Measurements from ENCODE around the gene SAP30BP. TPM values are rescaled to one million over a fixed set of nuclear protein-coding genes. Genes with fewer than 3 reads are reported as not detected.

The SAP30BP gene
- total and polyA plus RNA-seq, 2 donors (not counting 3 experiments of a cell fraction or from before 2014, with no cell fraction given), result 116 to 151 TPM

DNA sequence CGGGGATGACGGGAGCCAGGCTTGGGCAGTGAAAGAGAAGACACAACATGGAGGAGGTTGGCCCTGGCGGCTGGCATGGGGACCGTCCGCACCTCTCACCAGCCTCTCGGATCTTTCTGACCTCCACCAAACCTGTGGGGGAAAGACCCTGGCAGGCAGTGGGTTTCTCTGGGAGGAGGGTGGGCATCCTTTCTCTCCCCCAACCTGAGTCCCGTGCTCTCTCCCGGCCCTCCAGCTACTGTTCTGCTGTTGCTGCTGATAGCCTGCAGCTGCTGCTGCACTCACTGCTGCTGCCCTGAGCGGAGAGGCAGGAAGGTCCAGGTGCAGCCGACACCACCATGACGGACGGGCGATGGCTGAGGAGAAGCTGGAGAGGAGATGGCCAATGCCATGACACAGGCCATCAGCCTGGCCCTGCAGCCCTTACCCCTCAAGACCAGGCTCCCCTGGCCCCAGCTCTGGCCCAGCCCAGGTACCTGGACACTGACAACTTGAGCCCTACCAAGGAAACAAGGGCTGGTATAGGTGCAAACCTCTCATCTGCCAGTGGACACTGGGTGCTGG lies 26.5 kb upstream of the SAP30BP start:
- POLR2A ChIA-PET, result interaction anchor here (0.9 kb wide), 1 partner anchor 14 kb away, joined by 3 read pairs; no protein-coding TSS in a partner anchor
- no peak for DNase-seq (ENCODE audit: low read depth, low spot score)
- Histone ChIP-seq H2AFZ (ENCODE audit: low read depth, low read length) (no peak overlapping the region), H3K9me1 (replicated peaks; ENCODE audit: control insufficient read depth, extremely low read depth, insufficient read depth, low read length) (no peaks in the 10 kb centered on the region), H3K27me3 (ENCODE audit: control insufficient read depth in 2 of 2, insufficient read depth in 2 of 2, low read length in 2 of 2) (no peaks in the 10 kb centered on the region), H3K79me2 (ENCODE audit: control insufficient read depth, insufficient read depth, low read length) (no peaks in the 10 kb centered on the region), H3K4me2 (ENCODE audit: insufficient read depth, low read length) (no peak overlapping the region), H3K9me3 (replicated peaks; ENCODE audit: control insufficient read depth, insufficient read depth, low read length) (no peaks in the 10 kb centered on the region), H3K36me3 (ENCODE audit: control insufficient read depth in 2 of 2, extremely low read depth in 1 of 2, insufficient read depth in 2 of 2, low read length in 2 of 2) (peaks cover 0 to 3% of the 10 kb centered on the region in 2 experiments), H3K4me1 (ENCODE audit: control insufficient read depth, extremely low read depth, insufficient read depth, low read length) (peaks cover 6% of the 10 kb centered on the region), H3K27ac (ENCODE audit: insufficient read depth, low read depth, low read length) (no peak overlapping the region), H3K9ac (replicated peaks; ENCODE audit: extremely low read depth, insufficient read depth, low read length) (no peak overlapping the region), H4K20me1 (replicated peaks; ENCODE audit: control insufficient read depth, extremely low read depth, insufficient read depth, low read length) (no peaks in the 10 kb centered on the region), H3K4me3 (replicated peaks in 1 of 3; ENCODE audit: insufficient read depth in 1 of 3, low read depth in 1 of 3, low read length in 3 of 3) (no peak overlapping the region)
- intact Hi-C loops (cut with micrococcal nuclease) (no loop called here), dilution Hi-C loops (cut with MboI; ENCODE audit: extremely low pct_ligation_motif_present, low sequenced_read_pairs) (no loop called here)
- no peak for TF ChIP-seq GATA2 (IDR thresholded peaks at IDR 0.05; ENCODE audit: insufficient read depth, insufficient read length, low read depth, low read length)
- no peak for TF ChIP-seq JUN (IDR thresholded peaks at IDR 0.05; ENCODE audit: borderline replicate concordance, insufficient read depth, insufficient read length, low read depth)
- FAIRE-seq, result no peak
- CTCF ChIA-PET, result interaction anchor here (1.6 to 19.2 kb wide), 4 partner anchors 5 to 108 kb away, joined by 5 to 446 read pairs (median 15); partner anchors contain the start of gene SMIM5
- BruUV-seq (replicated peaks), result no TSS peak

DNA sequence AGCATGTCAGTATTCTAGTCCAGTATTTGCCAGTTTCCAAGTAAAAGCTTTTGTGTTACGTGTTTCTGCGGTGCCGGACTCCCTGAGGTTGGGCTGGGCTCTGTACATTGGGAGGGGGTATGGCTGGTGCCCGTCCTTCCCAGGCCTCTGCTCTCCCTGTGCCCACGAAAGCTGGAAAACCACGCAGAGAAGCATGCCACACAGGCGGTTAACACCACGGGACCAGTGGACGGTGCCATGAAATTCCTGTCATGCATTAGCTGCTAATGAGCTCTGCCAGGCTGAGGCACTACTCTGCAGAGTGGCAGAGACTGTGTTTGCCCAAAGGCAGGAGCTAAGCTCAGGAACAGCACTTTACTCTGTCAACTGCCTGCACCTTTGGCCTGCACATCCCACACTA lies 25.8 kb upstream of the SAP30BP start:
- no peaks in the 10 kb centered on the region for H3K9me3 ChIP-seq (replicated peaks; ENCODE audit: control insufficient read depth, insufficient read depth, low read length)
- no peaks in the 10 kb centered on the region for H3K9me1 ChIP-seq (replicated peaks; ENCODE audit: control insufficient read depth, extremely low read depth, insufficient read depth, low read length)
- no peak for TF ChIP-seq GATA2 (IDR thresholded peaks at IDR 0.05; ENCODE audit: insufficient read depth, insufficient read length, low read depth, low read length)
- TF ChIP-seq POLR2A (IDR thresholded peaks at IDR 0.05; ENCODE audit: low read depth, low read length), result no peak
- no peak for TF ChIP-seq FOS (IDR thresholded peaks at IDR 0.05; ENCODE audit: borderline replicate concordance, insufficient read depth, low read length)
- no peak overlapping the region for H2AFZ ChIP-seq (ENCODE audit: low read depth, low read length)
- no peak overlapping the region for H3K4me3 ChIP-seq (replicated peaks in 1 of 3; ENCODE audit: insufficient read depth in 1 of 3, low read depth in 1 of 3, low read length in 3 of 3)
- H3K4me1 ChIP-seq (ENCODE audit: control insufficient read depth, extremely low read depth, insufficient read depth, low read length), result peaks cover 13% of the 10 kb centered on the region
- no peak overlapping the region for H3K27ac ChIP-seq (ENCODE audit: insufficient read depth, low read depth, low read length)
- FAIRE-seq, result no peak
- H3K27me3 ChIP-seq (ENCODE audit: control insufficient read depth in 2 of 2, insufficient read depth in 2 of 2, low read length in 2 of 2), result no peaks in the 10 kb centered on the region
- peaks cover 0 to 3% of the 10 kb centered on the region in 2 experiments for H3K36me3 ChIP-seq (ENCODE audit: control insufficient read depth in 2 of 2, extremely low read depth in 1 of 2, insufficient read depth in 2 of 2, low read length in 2 of 2)
- H4K20me1 ChIP-seq (replicated peaks; ENCODE audit: control insufficient read depth, extremely low read depth, insufficient read depth, low read length), result no peaks in the 10 kb centered on the region
- CTCF ChIA-PET, result interaction anchor here (1.6 to 19.2 kb wide), 4 partner anchors 6 to 107 kb away, joined by 5 to 446 read pairs (median 15); partner anchors contain the start of gene SMIM5
- dilution Hi-C loops (cut with MboI; ENCODE audit: extremely low pct_ligation_motif_present, low sequenced_read_pairs) (no loop called here), intact Hi-C loops (cut with micrococcal nuclease) (no loop called here)
- BruUV-seq (replicated peaks), result no TSS peak
- POLR2A ChIA-PET, result interaction anchor here (0.9 kb wide), 1 partner anchor 14 kb away, joined by 3 read pairs; no protein-coding TSS in a partner anchor
- no peaks in the 10 kb centered on the region for H3K79me2 ChIP-seq (ENCODE audit: control insufficient read depth, insufficient read depth, low read length)
- no peak overlapping the region for H3K4me2 ChIP-seq (ENCODE audit: insufficient read depth, low read length)
- DNase-seq (ENCODE audit: low read depth, low spot score), result no peak
- no peak overlapping the region for H3K9ac ChIP-seq (replicated peaks; ENCODE audit: extremely low read depth, insufficient read depth, low read length)

All from endothelial cell of umbilical vein (primary cell).